ENCODE data around the gene ATP5MK.
A peak's percentile ranks its signal among the peaks of the same experiment; 100 is the strongest.
"Not testable (repeated sequence)": the region's sequence is repeated elsewhere in the genome, so short reads cannot be mapped to it uniquely, and the experiment has no call there.

ATP5MK gene, protein sequence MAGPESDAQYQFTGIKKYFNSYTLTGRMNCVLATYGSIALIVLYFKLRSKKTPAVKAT
- total RNA-seq, result 28.7 to 54.4 reads per million in 2 donors

DNA sequence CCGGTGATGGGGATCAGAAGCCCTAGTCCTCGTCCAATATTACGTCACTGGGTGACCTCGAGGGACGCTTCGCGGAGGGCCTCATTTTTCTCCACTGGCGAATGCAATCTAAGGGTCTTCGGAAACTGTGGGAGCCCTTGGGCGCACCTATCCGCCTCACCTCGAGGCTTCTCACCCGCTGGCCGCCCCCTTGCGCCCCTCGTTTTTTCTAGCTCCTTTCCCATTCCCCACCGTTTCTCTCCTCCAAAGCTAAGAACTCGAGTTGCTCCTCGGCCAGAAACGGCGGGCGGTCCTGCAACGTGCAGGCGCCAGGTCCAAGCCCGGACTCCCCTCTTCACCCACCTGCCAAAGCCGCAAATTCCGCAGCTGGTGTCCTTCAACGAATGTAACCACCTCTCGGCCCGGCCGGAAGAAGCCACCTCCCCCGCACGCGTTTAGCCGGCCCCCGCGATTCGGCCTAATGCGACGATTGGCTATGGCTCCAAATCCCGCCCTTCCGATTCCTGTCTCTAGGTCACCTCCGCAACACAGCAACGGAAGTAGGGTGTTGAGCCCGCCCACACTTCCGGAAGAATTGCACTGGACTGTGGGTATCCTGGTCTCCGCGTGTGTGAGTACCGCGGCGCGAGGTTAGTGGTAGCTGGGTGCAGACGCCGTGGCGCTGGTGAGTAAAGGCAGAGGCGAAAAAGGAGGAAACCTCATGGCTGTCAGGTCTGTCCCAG is at the start of gene ATP5MK, which contains the start of gene PDCD11:
Gene ATP5MK, minus strand, starts transcription at position 409 of the 722 bp plus-strand sequence. CDS start 4,018 bp downstream, outside the sequence.
Gene PDCD11, plus strand, starts transcription at position 560 of the 722 bp plus-strand sequence. CDS start 1,801 bp downstream, outside the sequence.
- peak; percentile 91 for DNase-seq

DNA sequence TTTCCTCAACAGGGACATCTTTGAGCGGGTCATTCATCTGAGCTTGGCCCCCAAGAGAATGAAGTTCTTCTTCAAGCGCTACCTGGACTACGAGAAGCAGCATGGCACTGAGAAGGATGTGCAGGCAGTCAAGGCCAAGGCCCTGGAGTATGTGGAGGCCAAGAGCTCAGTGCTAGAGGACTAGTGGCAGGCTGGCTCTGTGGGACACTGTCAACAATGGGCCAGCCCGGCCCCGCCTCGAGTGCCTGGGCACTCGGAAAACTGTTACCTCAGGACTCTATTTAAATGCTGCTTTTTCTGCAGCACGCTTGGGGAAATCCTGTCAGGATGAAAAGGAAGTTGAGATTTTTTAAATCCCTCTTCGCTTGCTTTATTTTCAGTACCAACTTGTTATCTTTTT is 49.1 kb upstream of the ATP5MK start:
- no peak for DNase-seq

DNA sequence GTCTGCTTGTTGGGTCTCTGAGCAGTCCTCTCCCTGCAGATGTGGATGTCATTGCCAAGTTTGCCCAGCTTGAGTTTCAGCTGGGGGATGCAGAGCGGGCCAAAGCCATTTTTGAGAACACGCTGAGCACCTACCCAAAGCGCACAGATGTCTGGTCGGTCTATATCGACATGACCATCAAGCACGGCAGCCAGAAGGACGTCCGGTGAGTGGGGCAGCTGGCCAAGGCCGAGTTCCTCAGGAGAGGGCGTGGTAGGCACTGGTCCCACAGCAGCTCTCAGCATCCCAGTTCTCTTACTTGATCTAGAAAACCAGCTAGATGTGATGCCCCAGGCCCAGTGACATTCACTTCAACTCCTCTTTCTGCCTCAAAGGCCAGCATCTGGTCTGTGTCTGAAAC is 48.2 kb upstream of the ATP5MK start:
- DNase-seq, result no peak

DNA sequence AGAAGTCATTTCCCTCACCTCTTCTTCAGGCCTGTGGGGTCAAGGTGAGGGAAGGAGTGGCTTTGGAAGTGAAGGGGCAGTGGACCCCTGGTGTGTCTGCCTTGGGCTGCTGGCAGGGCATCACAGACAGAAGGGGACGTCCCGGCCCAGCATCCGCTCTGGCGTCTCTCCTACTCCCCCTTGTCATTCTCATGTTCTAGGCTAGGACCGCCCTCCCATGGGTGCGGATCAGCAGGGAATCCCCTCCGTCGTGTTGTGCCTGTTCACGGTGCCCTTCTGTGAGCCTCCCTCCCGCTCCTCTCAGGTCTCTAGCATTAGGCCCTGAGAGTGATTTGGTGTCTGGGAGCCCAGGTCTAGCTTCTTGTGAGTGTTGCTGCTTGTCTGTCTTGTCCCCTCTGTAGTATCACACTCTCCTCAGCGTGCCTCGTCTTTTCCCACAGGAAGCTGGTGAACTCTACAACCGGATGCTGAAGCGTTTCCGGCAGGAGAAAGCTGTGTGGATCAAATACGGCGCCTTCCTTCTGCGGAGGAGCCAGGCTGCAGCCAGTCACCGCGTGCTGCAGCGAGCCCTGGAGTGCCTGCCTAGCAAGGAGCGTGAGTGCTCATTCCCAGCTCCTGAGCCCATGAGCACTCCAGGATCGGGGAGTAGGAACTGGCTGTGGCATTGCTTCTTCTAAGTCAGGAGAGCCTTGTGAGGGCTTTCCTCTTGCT is 47.4 kb upstream of the ATP5MK start:
- DNase-seq, result no peak

DNA sequence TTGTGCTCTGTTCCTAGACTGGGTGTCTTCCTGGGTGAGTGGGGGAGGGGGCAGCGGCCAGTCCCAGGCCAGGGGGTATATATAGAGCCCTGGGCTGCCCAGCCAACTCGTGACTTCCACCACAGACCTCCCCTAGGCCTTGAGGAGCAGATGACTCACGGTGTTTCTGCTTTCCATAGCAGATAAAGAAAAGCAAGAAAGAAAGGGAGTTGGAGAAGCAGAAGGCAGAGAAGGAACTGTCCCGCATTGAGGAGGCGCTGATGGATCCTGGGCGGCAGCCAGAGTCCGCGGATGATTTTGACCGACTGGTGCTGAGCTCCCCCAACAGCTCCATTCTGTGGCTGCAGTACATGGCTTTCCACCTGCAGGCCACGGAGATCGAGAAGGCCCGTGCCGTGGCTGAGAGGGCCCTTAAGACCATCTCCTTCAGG is 45.8 kb upstream of the ATP5MK start:
- DNase-seq, result no peak

DNA sequence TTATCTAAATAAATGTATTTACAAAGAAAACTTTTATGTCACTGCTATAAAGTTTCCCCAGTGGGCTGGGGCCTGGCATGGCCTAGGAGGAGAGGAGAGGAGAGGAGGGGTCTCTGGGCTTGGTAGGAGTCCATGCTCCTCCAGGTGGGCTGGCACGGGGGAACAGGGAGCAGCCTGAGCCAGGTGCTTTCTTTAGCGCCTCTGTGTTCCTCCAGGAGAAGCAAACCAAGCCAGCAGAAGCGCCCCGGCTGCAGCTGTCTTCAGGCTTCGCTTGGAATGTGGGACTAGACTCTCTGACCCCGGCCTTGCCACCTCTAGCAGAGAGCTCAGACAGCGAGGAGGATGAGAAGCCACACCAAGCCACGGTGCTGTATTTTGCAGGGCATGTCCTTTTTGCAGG is 45.3 kb upstream of the ATP5MK start:
- DNase-seq, result no peak

DNA sequence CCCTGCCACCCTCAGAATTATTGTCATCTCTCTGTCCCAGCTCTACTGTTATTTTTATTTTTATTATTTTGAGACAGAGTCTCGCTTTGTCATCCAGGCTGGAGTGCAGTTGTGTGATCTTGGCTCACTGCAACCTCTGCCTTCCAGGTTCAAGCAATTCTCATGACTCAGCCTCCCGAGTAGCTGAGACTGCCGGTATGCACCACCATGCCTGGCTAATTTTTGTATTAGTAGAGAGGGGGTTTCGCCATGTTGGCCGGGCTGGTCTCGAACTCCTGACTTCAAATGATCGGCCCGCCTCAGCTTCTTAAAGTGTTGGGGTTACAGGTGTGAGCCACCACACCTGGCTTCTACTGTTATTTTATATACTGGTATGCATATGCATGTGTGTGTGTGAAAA is 44.9 kb upstream of the ATP5MK start:
- DNase-seq, result no peak

DNA sequence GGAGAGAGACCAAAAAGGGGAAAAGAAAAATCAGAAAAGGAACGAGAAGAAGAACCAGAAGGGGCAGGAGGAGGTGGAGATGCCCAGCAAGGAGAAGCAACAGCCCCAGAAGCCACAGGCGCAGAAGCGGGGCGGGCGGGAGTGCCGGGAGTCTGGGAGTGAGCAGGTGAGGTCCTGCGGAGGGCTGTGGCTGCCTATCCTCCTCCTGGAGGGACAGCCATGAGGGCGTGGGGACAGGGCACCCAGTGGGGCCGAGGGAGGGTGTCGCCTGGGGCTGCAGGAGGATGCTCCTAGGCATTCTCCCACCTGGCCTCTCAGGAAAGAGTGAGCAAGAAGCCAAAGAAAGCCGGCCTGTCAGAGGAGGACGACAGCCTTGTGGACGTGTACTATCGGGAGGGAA is 44.1 kb upstream of the ATP5MK start:
- no peak for DNase-seq

DNA sequence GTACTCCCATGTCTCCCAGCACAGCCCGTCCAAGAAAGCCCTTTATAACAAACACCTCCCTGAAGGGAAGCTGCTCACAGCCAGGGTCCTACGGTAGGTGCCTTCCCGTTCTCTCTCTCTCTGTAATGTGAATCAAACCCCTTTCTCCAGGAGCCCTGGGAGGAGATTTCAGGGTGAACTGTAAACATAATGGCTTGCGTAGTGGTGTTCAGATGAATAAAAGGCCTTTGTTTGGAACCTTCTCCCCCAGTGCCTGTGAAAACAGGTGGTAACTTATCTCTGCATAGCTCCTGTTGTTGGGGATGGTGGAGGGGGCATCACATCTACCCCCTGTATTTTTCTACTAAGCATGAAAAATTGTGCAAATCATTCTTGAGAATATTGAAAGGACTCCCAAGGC is 43.5 kb upstream of the ATP5MK start:
- DNase-seq, result no peak

DNA sequence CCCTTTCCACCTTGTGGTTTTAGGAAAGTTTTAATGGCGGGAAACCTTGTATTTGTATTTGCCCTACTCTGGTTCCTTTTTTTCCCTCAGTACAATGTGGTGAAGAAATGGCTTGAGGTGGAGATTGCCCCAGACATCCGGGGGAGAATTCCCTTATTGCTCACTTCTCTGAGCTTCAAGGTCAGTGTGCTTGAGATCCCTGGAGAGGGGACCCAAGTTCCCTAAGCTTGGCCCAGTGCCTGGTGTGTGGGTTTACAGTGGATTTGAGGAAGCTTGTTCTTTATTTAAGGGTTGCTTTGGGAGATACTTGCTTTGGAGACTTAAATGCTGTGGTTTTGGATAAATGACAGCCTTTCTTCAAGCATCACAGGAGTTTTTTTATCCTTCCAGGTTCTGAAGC is 37.6 kb upstream of the ATP5MK start:
- no peak for DNase-seq

DNA sequence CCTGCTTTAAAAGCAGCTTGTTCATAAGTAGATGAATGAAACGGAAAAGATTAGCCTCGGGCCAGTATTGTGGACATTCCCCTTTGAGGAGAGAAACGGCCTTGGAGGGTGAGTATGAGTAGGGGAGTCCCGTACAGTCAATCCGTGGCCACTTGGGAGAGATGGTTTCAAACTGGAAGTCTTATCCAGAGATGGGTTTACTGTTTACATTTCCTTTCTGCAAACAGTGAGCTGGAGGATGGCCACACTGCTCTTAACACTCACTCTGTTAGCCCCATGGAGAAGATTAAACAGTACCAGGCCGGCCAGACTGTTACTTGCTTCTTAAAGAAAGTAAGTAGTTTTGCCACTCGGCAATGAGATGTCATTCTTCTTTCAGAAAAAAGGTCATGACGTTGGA is 35.6 kb upstream of the ATP5MK start:
- no peak for DNase-seq

DNA sequence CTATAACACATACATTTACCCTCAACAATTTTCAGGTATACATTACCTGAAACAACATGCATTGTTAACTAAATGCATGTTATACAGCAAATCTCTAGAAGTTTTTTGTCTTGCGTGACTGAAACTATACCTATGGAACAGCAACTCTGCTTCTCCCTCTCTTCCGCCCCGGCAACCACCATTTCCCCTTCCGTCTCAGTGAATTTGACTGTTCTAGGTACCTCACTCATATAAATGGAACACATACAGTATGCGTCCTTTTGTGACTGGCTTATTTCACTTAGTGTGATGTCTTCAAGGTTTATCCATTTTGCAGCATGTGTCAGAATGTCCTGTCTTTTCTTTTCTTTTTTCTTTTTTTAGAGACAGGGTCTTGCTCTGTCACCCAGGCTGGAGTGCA is 33.4 kb upstream of the ATP5MK start:
- DNase-seq, result no peak

DNA sequence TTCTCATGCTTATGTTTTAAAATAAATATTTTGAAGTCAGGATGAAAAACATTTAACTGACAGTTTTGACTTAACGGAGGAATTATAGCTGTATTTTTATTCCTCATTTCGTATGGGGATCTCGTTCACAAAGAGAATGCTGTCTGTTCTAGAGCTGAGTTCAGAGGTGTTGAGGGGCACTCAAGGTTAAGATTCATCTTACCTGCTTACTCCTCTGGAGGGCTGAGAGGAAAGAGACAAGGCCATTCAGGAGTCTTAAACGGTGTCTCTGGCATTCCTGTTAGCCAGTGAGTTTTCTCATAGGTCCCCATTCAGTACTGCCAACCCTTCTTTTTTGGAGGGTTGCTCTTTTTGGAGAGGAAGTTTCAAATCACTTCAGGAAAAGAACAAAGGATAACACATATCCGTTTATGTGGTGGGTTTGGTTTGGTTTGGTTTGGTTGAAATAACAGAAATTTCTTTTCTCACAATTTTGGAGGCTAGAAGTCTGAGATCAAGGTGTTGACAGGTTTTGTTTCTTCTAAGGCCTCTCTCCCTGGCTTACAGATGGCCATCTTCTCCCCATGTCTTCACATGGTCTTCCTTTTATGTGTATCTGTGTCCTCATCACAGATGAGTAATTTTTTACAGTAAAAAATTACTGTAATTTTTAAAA is 32.8 kb upstream of the ATP5MK start:
- DNase-seq, result no peak

DNA sequence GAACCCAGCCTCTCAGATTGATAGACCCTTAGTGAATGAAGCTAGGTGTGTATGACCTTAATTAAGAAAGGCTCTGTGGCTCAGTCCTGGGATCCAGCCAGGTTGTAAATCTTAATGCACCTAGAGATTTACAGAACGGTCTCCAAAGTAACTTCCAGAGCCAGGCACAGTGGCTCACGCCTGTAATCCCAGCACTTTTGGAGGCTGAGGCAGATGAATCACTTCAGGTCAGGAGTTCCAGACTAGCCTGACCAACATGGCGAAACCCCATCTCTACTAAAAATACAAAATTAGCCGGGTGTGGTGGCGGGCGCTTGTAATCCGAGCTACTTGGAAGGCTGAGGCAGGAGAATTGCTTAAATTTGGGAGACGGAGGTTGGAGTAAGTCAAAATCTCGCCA is 31.6 kb upstream of the ATP5MK start:
- DNase-seq, result no peak

DNA sequence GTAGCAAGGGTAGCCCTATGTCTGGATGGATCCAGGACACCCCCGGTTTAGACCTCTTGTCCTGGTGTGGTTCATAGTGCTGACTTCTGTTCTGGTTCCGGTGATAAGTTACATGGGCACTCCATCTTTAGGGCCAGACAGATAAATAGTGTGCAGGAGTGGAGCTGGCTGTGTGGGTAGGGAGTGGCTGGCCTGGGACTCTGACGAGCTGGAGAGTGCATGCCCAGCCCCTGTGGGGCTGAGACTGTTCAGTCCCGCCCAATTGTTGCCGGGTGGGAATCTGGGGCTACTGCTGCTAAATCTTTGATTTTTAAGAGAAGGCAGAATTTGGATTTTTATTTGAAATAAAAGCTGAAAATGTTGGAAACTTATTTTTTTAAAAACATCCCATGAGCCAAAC is 27.5 kb upstream of the ATP5MK start:
- no peak for DNase-seq

DNA sequence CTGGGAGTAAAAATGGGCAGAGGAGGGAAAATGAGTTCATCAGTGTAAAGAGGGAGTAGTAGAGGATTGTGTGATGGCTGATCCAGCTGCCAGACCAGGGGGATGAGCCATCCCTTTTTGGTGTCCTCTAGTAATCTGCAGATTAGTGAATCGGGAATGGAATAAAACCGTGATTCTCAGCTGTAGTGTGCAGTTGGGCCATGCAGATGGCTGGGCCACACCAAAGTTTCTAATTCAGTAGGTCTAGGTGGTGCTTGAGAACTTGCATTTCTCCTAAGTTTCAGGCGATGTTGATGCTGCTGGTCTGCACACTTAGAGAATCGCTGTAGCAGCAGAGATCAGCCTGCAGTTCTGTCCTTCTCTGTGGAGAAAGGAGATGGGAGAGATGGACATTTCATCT is 22.8 kb upstream of the ATP5MK start:
- DNase-seq, result no peak

DNA sequence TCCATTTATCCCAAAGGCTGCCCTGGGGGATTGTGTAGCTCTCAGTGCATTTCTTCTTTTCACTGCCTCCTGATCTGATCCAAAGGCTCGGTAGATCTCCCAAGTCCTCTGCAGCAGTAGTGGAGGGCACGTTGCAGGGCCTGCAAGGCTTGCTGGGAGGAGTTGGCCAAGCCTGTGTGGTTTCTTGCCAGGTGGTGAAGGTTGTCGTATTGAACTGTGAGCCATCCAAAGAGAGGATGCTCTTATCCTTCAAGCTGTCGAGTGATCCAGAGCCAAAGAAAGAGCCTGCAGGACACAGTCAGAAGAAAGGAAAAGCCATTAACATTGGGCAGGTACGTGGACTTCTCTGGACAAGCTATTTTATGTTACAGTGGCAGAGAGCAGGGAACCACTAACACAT is 21.3 kb upstream of the ATP5MK start:
- no peak for DNase-seq

DNA sequence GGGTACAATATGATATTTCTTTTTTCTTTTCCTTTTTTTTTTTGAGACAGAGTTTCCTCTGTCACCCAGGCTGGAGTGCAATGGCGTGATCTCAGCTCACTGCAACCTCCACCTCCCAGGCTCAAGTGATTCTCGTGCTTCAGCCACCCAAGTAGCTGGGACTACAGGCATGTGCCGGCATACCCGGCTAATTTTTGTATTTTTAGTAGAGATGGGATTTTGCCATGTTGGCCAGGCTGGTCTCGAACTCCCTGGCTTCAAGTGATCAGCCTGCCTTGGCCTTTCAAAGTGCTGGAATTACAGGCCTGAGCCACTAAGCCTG is 20.8 kb upstream of the ATP5MK start:
- DNase-seq, result not testable (repeated sequence)

DNA sequence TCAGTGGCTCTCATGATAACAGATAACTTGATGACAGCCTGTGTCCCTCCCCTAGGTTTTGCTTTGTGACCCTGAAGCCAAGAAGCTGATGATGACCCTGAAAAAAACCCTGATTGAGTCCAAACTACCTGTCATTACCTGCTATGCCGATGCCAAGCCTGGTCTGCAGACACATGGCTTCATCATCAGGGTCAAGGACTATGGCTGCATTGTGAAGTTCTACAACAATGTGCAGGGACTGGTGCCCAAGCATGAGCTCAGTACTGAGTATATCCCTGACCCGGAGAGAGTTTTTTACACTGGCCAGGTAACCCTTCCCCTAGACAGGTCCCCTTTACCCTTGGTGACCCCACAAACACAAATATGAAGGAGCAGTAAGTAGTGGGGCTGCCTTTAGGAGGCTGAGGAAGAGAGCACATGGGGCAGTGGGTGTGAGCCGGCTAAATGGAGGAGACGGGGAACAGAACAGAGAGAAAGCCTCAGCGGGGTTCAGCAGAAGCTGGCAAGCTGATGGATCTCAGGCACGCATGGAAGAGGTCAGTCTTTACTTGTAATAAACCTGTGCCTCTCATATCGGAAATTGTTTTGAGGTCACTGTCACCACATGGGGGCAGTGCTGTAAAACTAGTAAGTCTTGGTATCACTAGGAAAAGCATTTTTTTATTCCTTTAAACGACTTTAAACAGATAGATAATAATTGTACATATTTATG is 20.3 kb upstream of the ATP5MK start:
- DNase-seq, result peak; percentile 60

DNA sequence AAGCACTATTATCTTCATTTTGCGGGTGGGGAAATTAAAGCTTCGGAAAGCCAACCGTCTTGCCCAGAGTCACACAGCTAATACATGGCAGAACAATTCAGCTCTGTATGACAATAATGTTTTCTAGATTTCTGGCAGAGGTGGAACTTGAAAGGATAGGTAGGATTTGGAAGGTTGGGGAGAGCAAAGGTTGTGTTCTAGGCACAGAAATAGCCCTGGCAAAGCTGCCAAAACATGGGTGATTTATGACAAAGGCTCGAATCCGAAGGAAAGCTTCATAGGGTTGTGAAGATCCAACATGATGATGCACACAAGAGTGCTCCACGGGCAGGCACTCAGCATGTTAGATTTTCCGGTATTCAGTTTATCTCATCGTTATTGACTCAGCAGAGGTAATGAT is 19.3 kb upstream of the ATP5MK start:
- no peak for DNase-seq

DNA sequence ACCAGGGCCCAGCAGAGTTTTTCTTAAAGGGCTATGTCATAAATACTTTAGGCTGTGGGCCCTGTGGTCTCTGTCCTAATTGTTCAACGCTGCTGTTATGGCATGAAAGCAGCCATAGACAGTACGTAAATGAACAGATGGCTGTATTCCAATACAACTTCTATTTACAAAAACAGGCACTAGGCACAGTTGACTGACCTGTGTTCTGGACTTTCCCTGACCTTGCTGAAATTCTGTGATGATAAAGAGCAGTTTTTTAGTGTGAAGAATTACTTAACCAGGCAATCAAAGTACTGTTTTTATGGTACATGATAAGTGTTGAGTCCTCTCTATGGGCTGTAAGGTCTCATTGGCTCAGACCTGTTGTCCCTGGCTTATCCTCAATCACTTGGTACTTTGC is 17.3 kb upstream of the ATP5MK start:
- no peak for DNase-seq

DNA sequence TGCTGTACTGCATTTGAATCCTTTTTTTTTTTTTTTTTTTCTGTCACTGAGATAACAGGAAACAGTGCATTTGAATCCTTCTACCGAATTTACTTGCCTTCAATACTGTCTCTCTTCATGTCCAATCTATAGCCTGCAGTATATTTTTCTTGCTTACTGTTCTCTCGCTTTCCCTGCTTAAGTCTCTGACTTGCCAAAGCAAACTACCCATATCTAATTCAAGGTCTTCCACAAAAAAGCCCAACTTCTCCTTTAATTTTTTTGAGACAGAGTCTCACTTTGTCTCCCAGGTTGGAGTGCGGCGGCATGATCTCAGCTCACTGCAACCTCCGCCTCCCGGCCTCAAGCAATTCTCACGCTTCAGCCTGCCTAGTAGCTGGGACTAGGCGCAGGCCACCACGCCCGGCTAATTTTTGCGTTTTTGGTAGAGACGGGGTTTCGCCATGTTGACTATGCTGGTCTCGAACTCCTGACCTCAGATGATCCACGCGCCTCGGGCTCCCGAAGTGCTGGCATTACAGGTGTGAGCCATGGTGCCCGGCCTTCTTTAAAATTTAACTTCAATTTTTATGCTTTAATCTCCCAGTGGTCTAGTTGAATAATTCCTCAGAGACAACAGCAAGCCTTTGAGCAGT is 1.0 kb upstream of the ATP5MK start:
- DNase-seq, result no peak

DNA sequence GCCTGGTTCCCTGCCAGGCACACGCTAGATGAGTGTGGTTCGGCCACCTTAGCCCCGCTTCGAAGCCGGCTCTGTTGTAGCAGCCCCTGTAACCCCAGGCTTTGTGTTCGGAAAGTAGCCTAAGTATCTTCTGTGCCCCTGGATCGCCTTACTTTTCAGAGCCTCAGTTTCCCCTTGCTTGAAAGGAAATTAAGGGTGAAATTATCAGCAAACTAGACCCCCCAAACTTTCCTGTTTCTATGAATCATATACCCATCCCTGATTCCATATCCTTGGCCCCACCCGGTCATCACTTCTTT is 463 bp upstream of the ATP5MK start:
- DNase-seq, result no peak
